GM19372 (cell line): ENCODE results near the gene GSTM2.
"Not testable (repeated sequence)": the region's sequence is repeated elsewhere in the genome, so short reads cannot be mapped to it uniquely, and the experiment has no call there.

Experiments used
- ATAC-seq: cut with Tn5 transposase; IDR thresholded peaks from one replicate; pipeline ENCODE4 v1.9.1; 2021; ENCODE audit warnings: mild to moderate bottlenecking, low read depth, moderate library complexity; ENCODE audit not compliant: unreplicated experiment

The GSTM2 gene

DNA sequence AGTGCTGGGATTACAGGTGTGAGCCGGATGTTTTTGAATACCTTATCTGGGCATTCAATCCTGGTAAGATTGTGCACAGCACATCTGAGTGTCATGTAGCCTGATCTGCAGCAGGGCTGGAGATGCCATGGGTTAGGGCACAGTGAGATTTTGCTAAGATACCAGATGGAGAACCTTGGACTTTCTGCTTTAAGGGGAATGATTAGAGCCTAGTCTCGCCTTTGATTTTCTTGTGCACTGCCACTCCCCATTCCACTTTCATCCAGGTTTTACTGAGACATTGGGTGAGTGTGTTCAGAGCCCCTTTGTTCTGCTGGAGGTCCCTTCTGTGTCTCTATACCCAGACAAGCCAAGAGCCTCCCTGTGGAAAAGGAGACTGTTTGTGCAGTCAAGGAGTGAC is 6.0 kb downstream of the GSTM2 start:
- not testable (repeated sequence) for ATAC-seq

- not testable (repeated sequence) for ATAC-seq
These were observed 9.0 kb downstream of the GSTM2 start for GRCh38 chr1:109676683-109677381.

DNA sequence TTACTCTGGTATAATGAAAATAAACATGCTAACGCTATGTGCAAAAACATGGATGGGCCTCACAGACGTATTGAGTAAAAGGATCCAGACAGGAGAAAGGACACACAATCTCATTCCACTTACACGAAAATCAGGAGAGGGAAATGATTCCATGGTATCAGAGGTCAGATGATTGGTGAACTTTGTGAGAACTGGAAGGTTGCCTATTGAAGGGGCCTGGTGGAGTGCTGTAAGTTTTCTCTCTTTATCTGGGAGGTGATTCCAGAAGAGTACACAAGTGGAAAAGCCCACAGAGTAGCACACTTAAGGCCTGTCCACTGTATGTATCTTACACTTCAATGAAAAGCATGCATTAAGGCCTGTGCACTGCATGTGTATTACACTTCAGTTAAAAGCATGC is 9.6 kb downstream of the GSTM2 start:
- ATAC-seq: no peak

DNA sequence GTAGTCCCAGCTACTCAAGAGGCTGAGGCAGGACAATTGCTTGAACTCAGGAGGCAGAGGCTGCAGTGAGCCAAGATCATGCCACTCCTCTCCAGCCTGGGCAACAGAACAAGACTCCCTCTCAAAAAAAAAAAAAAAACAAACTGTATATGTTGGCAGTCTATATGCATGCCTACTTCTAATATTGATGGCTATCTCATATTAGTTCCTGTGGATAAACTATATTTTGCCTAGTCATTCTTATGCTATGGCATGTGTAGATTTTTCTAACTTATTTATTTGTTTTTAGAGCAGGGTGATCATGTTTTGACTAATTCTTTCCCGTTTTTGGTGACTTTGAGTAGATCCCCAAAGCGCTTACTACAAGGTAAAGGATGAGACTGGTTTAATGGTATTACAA is 10.8 kb downstream of the GSTM2 start:
- ATAC-seq: not testable (repeated sequence)

GRCh38 chr1:109684777-109685176 is 16.9 kb downstream of the GSTM2 start:
- not testable (repeated sequence) for ATAC-seq

DNA sequence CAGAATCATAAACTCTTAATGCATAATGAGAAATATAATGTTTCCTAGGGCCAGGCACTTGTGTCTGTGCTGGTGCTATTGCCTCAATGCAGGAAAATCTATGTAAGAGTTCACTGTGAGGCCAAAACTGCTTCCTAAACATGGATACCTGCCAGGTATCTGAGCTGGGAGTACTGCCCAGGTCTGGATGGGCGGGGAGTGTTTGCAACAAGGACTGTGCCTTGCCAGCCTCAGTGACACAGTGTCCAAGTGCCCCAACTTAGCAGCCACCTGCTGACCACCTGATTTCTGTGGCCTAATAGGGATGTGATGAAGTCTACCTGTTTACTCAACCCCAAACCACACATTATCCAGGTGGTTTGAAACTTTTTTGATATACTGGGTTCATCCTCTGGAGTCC is 17.5 kb downstream of the GSTM2 start:
- not testable (repeated sequence) for ATAC-seq

GRCh38 chr1:109685890-109686289 is 18.0 kb downstream of the GSTM2 start:
- ATAC-seq: not testable (repeated sequence)

DNA sequence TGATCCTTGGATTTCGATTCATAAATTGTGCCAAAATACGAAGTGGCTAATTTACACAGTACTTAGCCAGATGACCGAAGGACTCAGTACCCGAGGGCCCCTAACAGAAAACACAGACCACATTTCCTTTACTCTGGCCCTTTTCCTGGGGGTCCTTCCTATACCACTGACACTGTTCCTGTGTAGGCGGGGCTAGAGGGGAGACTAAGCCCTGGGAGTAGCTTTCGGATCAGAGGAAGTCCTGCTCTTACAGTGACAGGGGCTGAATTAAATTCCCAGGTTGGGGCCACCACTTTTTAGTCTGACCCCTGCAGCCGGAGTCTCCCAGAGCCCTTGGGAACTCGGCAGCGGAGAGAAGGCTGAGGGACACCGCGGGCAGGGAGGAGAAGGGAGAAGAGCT is 19.3 kb downstream of the GSTM2 start:
- not testable (repeated sequence) for ATAC-seq

- peak; percentile 94 for ATAC-seq
These were observed 20.0 kb downstream of the GSTM2 start, which contains the start of gene GSTM1 for GRCh38 chr1:109687641-109688499. GSTM1 (plus strand) TSS chr1:109687817; CDS start chr1:109687874, 57 bp downstream.

GRCh38 chr1:109689844-109690405 is 22.1 kb downstream of the GSTM2 start:
- ATAC-seq: no peak

GRCh38 chr1:109691759-109692158 is 23.9 kb downstream of the GSTM2 start:
- no peak for ATAC-seq

GRCh38 chr1:109694400-109694799 is 26.5 kb downstream of the GSTM2 start:
- not testable (repeated sequence) for ATAC-seq

GRCh38 chr1:109695138-109695537 is 27.3 kb downstream of the GSTM2 start:
- not testable (repeated sequence) for ATAC-seq

DNA sequence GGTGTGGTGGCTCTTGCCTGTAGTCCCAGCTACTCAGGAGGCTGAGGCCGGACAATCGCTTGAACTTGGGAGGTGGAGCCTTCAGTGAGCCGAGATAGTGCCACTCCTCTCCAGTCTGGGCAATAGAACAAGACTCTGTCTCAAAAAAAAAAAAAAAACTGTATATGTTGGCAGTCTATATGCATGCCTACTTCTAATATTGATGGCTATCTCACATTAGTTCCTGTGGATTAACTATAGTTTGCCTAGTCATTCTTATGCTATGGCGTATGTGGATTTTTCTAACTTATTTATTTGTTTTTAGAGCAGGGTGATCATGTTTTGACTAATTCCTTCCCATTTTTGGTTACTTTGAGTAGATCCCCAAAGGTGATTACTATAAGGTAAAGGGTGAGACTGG is 29.2 kb downstream of the GSTM2 start:
- no peak for ATAC-seq

- ATAC-seq: not testable (repeated sequence)
These were observed 30.0 kb downstream of the GSTM2 start for GRCh38 chr1:109697861-109698260.

- not testable (repeated sequence) for ATAC-seq
These were observed 35.1 kb downstream of the GSTM2 start for GRCh38 chr1:109702940-109703339.

DNA sequence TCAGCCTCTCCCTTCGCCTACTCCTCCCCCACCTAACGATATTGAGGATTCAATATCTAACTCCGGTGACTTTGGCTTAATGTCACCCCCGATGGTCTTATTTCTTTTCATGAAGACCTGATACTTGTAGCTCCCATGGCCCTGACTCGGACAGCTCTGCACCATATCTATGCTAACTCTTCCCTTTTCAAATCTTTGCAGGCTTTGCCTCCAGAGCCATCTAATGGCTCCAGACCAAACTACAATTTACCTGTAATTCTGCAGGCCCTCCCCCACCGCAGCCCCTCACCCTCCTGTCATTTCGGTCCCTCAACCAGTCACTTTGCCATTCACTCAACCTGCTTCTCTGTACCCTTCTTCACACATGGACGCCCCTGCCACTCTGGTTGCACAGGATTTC is 36.3 kb downstream of the GSTM2 start:
- ATAC-seq: no peak

DNA sequence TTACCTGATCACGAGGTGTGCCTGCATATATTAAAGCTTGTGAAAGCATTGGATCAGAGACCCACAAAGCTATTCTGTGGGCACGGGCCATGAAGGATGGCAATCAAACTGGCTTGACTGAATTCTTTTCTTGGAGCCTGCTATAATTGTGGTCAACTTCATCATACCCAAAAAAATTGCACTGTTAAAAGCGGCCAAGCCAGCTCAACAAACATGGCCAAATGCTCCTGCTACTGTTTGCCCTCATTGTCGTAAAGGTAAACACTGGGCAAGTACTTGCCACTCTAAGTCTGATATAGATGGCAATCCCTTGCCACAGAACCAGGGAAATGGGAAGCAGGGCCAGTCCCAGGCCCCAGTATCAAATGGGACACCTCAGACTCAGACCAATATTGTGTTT is 37.6 kb downstream of the GSTM2 start:
- ATAC-seq: no peak

DNA sequence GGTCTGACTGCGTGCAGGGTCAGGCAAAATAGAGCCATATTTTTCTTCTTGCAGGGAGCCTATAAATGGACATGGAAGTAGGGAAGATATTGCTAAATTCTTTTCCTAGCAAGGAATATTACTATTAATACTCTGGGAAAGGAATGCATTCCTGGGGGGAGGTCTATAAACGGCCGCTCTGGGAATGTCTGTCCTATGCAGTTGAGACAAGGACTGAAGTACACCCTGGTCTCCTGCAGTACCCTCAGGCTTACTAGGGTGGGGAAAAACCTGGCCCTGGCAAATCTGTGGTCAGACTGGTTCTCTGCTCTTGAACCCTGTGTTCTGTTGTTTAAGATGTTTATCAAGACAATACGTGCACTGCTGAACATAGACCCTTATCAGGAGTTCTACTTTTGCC is 41.1 kb downstream of the GSTM2 start:
- not testable (repeated sequence) for ATAC-seq

GRCh38 chr1:109709822-109710221 is 42.0 kb downstream of the GSTM2 start:
- not testable (repeated sequence) for ATAC-seq
